Stimulated activated CD4-positive, alpha-beta T cell treated with anti-CD3 and anti-CD28 coated beads, Interleukin-1b, Interleukin-23, amount 100 ng/mL, for 24 hours (primary cell): ENCODE measurements around the gene SPATA19.

ENCODE experiments used
- DNase-seq, 4 experiments: peaks; one replicate each; pipeline ENCODE4 v3.0.0-alpha.2; 2020; ENCODE audit warnings: low read depth in 4 of 4, low spot score in 1 of 4

Gene SPATA19

DNA sequence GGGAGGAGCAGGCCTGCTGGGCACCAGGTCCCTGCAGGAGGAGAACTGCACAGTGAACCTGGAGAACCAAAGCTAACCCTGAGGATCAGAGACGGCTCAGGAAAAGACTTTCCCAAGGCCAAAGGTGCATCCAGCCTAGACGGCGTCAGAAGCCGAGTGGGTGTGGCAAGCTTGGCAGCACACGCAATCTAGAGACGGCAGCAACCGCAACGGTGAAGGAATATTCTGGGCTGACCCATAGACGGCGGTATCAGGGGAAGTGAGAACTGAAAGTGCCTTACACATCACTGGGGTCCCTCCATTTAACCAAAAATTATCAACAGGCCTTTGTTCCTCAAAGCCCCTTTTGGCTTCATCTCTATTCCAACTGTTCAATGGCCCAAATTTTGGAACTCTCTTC, 26.2 kb downstream of the SPATA19 start:
- DNase-seq: no peak

DNA sequence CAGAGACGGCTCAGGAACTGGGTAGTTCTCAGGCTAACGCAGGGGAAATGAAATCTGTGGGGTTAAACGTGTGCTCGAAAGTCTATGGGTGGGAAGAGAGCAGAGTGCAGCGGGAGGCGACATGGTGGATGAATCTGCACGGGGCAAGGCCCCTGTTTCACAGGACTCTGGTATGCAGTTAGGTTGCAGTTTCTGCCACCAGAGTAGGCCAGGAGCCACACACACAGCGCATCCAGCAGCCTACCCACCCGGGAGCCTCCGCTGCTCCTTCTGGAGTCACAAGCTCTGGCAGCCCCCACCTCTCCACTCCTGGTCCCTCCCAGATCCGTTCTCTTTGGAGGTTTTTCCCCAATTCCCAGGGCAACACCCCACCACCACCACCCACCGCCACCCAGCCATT, 27.0 kb downstream of the SPATA19 start:
- DNase-seq: no peak

DNA sequence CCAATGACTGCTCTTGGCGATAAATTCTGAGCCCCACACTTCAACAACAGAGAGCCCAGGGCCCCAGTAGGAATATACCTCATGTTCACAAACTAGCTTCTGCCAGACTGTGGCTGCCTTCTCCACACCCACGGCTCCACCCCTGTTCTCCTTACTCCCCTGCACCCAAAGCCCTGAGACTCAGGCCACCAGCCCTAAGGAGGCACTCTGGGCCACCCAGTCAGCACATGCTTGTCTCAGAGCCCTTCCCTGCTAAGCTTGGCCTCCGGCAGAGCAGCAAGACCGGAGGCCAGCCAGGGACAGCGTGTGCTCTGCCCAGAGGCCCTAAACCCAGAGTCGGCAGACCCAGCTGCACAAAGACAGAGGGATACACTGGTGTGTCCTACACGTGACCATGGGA, 27.9 kb downstream of the SPATA19 start:
- no peak for DNase-seq

DNA sequence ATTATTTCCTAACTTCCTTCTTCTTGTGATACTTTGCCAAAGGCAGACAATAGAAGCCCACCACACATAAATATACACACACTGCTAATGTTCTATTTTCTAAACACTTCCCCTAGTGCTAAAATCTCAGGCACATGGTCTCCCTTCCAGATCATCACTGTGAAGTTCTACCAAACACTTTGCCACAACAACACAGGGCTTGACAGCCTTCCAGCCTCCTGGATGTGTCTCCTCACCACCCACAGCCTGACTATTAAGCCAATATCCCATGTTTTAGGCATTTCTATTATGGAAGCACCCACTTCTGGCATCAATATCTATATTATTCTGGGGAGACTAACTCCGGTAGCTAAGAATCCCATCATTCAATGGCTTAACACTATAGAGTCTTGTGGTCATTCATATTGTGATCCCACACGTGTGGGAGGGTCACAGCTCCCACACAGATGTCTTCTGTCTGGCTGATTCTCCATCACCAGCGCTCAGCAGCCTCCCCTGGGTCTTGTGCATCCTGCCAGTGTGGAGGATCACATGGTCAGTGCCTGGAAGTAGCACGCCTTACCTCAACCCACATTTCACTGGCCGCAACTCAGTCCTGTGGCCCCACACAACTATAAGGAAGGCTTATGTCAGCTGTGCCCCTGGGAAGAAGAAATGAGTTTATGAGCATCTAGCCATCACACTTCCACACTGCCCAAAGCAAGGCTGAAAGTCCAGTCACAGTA, 29.0 kb downstream of the SPATA19 start:
- no peak for DNase-seq

DNA sequence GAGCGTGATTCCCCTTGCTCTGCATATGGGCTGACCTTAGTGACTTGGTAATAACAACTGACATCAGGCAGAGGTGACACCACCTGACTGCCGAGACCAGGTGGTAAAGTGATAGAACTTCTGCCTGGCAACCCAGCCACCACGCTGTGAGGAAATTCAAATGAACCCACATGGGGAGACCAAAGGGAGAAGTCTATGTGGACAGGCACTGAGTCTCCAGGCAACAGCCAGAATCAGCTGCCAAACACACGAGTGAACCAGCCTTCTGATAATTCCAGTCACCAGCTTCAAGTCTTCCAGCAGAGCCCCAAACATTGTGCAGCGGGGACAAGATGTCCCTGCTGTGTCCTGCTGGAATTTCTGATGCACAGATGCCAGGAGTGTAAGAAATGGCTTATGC, 29.7 kb downstream of the SPATA19 start:
- DNase-seq: no peak

DNA sequence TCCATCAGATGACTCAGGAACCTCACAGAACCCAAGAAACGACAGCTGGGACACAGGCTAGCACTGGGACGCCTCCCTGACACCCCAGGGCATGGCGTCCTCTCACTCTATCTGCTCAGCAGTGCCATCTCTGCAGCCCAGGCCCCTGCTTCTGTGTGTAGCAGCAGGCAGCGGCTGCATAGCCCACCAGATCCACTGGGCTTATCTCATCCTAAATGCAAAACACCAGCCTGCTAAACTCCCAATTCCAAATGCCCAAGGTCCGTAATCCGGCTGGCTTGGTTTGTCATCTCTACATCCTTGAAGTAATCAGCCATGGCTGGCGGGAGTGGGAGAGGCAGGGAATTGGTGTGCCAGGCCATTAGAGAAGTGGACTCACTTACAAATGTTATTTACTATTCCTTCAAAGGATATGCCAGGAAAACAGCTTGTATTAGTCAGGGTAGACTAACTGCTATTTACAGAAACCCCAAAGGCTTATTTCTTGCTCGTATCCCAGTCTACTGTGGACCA, 30.7 kb downstream of the SPATA19 start:
- no peak for DNase-seq

DNA sequence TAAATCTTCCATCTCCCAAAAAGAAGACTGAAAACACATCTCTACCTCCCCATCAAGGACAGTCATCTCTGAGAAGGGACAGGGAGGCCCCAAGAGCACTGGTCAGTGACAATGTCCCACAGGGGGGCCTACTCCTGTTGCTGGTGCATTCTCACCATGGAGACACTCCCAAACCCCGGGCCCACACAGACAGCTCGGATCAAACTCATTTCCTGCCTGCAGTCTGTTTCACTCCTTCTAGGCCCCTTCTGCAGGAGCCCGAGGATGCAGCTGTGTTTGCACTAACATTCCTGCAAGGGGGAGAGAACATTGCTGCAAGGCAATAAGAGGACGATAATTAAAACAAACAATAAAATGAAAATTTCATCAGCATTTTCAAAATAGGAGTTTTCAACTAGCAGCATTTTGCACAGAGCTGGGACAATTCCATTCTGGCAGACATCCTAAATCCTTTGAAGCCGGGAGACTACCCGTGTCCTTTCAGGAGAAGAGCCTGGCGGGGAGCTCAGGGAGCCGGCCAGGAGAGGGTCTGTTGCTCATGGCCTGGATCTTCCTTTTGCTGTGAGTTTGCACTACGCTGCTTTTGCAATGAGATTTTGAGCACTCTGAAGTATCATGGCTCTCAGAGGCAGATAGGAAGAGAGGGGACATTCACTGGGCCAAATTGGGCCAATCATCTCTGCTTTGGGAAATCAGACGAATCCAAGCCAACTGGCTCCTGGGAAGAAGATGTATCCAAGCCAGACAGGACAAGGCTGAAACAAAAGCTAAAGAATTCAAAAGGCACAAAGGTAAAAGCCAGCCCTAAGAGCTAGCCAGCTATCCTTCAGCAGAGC, 33.2 kb downstream of the SPATA19 start:
- no peak for DNase-seq

DNA sequence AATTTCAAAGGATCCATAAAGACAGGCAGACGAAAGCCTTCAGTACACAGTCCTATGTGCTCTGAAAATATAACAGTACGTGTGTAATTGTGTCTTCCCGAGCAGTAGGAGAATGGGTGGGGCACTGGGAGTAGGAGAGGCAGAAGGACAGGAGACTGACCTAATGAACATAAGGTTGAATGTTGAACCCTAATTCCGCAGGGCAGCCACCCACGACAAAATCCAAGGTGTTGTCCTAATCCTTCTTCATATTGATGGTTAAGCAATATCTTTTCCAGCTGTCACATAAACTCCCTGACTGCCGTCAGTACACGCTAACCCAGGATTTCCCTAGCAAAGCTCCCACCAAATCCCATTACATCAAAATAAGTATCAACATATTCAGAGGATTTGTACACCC, 34.5 kb downstream of the SPATA19 start:
- DNase-seq: no peak

DNA sequence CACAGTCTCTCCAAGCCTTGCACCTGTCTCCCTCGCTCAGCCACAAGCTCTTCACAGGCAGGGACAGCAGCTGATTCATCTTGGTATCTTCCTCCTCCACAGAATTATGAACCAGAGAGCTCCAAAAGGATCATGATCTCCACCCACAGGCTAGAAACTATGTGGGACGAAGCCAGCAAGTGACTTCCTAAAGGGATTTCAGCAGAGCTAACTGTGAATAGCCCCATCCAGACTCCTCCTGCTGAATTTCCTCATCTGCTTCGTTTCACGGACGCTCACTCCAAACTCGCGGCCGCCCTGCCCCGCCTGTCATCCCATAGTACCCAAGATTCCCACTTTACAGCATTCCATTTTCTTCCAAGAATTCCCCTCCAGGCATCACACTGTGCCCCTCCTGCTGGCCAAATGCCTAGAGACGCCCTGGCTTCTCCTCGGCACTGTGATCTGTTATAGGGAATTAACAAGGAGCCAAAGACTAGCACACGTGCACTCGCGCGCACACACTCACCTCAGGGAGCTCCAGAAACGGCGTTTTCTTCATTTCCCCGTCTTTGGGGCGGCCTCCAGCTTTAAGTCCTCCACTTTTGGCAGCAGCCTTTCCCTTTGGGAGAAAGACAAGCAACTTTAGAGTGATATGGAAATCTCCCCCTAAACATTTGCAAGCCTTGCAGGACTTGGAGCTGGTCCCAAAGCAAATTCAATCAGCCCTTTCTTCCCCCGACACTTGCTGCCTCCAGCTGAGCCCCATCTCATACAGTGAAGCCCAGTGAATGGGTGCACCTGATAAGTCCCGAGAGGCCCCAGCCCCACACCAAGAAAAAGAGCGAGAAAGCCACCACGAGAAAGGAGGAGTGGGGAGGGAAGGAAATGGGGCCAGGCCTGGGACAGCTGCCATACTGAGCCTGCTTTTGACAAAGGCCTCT, 35.5 kb downstream of the SPATA19 start:
- DNase-seq: no peak

DNA sequence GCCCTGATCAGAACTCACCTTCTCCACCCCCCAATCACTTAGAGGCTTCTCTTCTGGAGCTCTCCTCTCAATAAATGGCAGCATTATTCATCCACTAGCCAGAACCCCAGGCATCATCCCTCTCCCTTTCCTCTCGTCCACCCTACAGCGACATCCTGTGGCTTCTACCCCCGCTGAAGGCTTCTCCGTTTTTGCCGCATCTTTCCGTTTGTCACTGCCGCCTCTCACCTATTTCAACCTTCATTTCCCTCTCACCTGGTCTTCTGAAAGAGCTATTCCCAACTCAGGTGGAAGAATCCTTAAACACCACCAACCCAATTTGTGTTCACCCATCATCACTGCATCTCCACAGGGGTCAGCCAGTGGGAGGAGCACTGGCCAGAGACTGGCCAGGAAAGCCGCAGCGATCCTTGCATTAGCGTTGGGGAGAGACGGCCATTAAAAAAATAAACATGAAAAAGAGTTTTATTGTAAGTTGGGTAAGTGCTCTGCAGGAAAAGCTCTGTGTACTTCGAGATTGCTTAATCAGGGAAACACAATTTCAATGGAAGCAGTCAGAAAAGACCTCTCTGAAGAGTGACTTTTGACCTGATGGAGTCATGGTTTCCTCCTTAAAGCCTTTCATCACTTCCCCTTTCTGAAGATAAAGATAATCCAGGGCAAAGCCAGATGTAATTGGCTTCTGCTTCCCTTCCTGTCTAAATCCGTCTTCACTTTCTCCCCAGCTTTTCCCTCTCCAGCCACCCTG, 36.7 kb downstream of the SPATA19 start:
- DNase-seq: no peak

DNA sequence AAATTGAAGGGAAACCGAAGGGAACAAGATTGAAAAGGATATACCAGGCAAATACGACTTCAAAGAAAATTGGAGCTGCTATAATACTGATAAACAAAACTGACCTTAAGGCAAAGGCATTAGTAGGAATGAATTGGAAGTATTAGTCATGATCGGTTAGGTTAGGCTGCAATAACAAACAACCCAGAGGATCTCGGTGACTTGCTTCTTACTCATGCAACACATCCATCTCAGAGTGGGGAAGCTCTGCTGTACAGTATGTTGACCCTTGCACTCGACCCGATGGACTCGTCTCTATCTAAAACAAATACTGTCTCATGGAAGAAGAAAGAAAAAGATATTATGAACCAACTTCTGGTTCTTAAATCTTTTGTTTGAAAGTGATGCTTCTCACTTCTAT, 42.3 kb downstream of the SPATA19 start:
- DNase-seq: no peak

DNA sequence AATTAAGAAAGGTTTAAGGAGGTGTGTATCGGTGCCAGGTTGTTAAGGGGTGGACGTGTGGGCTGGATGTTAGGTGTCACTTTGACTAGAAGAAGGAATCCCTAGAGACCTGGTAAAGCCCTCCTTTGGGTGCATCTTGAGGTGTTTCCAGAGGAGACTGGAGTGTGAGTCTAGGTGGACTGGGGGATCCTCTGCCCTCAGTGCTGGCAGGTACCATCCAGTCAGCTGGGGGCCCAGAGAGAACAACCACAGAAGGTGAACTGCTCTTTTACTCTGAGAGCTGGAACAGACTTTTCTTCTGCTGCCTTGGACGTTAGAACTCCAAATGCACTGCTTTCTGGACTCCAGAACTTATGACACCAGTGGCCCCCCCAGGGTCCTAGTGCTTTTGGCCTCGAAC, 44.0 kb downstream of the SPATA19 start:
- DNase-seq: no peak

DNA sequence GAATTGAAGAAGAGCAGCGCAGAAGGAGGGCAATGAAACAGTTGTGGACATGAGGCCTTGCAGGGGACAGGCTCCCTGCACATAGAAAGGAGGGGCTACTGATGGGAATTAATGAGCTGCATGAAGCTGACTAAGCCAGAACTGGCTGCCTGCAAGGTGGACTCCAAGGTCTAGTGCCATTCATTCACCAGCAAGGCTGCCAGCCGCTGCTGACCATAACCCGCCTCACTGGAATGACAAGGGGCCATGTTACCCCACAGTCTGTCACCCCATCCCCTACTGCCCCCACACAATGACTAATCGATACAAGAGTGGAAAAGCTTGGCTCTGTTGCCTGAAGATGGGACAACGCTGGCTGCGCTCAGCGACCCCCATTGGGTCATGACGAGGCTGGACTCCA, 44.6 kb downstream of the SPATA19 start:
- no peak for DNase-seq

DNA sequence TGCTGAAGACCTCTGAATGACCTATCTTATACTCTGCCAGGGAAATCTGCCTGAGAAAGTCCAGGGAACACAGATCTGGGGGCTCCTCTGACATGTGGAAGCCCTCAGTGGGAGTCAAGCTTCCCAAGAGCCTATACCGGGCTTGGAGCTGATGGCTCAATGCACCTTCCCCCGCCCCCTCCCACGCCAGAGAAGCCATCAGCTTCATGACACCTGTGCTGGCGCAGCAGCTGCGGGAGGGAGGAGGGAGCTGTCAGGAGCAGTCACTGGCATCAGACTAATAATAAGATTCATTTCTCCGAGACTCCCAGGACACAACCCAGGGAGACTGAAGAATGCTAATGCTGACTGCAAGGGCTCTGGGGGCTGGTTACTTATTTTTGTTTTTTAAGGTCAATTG, 47.8 kb downstream of the SPATA19 start:
- DNase-seq: no peak

DNA sequence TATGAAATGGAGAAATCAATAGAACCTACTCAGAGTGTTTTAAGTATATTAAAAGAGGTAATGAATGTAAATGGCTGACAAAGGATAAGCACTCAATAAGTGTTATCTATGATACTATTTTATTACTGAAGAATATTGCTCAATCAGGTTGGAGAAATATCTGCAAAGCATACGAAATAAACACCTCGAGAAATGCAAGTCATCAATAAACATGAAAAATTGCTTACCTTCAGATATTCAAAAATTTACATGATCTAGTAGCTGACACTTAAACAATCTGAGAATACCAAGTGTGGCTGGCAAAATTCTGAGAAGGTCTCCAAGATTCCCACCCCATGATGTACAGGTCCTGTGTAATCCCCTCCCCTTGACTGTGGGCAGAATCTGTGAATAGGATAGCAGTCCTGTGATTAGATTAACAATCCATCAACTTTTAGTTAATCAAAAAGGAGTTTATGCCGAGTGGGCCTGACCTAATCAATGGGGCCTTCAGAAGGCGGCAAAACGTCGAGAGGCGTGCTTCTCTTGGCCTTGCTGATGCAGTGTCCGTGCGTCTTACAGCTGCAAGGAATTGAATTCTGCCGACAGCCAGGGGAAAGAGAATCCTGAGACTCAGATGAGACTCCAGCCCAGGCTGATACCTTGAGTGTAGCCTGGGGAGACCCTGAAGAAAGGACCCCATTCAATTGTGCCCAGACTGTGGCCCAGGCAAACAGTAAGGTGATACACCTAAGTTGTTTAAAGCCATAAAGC, 49.1 kb downstream of the SPATA19 start:
- DNase-seq: no peak

DNA sequence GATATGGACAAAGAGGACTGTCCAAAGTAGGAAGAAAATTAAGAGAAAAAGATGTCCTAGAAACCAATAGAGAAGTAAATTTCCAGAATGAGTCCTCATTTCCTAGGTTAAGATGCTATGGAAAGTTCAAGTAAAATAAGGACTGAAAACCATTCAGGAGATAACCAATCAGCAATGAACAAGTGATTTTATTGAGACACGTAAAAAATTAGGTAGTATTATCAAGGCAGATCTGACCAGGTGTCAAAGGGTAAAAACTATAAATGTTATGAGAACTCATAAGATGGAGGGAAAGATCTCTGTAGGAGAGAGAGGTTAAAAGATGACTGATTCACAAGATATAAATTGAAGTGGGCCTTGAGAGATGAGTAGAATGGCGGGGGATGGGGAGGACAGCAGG, 50.2 kb downstream of the SPATA19 start:
- no peak for DNase-seq

DNA sequence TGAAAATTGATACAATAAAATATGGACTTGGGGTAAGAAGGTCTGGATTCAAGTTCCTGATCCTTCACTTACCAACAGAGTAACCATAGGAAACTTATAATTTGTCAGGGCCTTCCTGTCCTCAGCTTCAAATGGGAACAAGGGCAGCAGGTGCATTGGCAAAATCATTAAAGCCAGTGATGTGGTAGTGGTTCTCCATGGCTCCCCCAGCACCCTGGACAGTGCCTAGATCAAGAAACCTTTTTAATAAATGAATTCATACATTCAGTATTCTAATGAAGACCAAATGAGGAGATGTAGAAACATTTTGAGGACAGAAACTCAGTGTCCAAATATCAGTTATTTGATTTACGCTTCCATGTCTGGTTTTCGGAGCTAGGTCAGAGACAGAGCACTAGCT, 51.1 kb downstream of the SPATA19 start:
- no peak for DNase-seq

DNA sequence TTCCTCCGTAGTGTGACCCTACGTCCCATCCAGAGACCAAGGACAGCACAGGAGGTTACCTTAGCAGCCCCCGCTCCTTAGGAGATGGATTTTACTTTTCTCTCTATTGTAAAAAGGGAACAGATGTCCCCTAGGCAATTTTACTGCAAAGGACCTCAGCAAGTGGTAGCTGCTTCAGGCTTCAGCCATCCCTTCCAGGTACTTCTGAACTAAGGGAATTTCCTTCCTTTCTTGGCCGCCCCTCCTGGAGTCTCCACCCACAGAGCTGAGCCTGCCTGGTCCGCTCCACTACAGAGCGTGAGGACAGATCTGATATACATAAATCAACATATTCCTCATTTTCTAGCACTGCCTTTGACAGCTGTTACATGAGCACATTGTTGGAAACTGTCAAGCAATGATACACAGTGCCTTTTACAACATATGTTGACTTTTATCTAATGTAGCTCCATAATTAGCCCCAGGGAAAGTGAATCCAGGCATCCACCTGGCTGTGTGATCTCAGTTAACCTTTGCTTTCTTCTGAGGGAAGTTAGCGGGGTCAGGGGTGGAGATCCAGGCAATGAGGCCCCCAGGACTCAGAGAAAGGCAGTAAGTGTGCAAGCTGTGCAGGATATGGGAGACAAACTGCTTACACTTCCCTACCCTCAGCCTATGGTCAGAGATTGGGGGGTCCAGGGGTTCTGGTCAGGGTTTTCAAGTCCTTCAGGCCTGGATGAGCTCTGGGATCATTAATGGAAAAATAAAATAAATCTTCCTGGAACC, 51.9 kb downstream of the SPATA19 start:
- DNase-seq: no peak

DNA sequence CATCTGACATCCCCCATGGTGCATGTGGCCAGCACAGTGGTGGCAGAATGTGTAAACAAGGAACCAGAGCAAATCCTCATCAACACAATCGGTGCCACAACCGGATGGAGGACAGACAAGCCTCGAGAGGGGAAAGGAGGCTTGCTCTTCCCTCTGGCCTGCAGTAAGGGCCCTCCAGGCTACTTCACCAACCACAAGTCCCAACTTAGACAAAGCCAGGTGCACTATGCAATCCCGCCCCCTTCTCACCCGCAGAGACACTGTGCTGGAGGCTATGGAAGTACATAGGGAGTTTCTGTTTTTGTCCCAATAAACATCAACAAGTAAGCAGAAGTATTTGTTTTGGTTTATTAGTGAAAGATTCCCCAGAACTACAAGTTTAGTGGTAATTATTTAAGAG, 54.3 kb downstream of the SPATA19 start:
- DNase-seq: no peak
